SW480 (cell line): ENCODE measurements around the gene WFS1.

Experiments used
- DNase-seq: peaks from one replicate; pipeline ENCODE4 v3.0.0-alpha.2; 2016; ENCODE audit warnings: low spot score

The WFS1 gene

DNA sequence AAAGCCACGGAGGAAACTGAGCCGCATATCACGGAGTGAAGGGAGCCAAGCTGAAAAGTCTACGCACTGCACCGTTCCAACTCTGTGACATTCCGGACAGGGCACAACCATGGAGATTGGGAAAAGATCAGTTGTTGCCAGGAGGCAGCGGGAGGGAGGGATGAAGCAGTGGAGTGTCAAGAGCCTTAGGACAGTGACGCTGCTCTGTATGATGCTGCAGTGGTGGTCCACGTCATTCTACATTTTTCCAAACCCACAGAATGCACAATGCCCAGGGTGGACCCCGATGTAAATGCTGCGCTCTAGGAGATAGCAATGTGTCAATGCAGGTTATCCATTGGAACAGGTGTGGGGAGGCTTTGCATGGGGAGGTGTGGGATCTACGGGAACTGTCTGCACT, 7.5 kb upstream of the WFS1 start:
- no peak for DNase-seq

- no peak for DNase-seq
Observed at GRCh38 chr4:6262847-6263487, 6.7 kb upstream of the WFS1 start.

GRCh38 chr4:6263526-6264224, 6.0 kb upstream of the WFS1 start:
- DNase-seq: peak; percentile 27

- peak; percentile 57 for DNase-seq
Observed at GRCh38 chr4:6264225-6264540, 5.5 kb upstream of the WFS1 start.

DNA sequence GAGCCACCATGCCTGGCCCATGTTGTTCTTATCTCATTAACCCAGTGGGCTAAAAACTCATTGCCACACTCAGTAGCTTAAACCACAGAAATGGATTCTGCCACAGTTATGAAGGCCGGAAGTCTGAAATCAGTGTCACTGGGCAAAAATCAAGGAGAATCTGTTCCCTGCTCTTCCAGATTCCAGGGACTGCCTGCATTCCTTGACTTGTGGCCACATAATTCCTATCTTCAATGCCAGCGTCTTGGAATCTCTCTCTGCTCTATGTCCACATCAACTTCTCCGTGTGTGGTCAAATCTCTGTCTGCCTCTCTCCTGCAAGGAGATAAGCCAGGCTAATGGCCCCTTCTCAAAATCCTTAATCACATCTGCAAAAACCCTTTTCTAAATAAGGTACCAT, 4.1 kb upstream of the WFS1 start:
- DNase-seq: no peak

- DNase-seq: no peak
Observed at GRCh38 chr4:6267573-6267972, 2.1 kb upstream of the WFS1 start.

DNA sequence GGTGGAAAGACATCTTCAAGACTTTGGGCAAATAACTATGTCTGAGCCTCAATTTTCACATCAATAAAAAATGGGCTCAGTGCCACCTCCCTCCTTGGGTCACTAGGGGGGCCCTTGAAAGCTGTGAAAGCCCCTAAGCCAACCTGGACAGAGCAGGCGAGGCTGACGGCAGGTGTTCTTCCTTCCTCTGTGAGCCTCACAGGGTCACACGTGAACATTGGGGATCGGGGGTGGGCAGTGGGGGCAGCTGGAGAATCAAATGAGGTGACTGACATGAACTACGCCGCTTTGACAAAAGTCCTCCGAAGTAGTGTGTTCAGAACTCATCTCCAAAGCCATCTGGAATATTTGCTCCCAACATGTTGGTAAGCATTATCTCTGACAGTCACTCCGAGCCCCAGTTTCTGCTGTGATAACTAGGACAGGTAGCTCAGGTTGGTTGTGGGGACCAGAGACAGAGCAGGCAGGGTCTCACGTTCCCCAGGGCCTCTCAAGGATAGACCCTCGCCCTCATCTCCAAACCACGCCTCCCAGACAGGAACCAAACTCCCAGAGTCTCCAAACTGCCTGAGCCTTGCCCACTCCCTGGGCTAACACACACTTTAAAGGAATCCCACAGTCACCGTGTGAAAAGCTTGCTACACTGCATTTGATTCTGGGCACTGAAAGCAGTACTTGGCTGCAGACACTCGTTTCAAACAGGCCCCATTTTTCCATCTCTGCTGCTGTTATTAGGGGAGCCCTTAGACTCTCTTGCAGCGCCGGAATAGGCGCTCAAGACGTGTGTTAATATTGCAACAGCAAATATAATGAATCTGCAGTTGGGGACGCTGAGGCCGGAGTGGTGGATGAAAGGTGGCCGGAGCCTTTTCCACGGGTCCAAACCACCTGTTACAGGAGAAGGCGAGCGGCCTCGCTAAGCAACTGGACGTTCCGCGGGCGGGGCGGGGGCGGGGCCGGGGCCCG, 717 bp upstream of the WFS1 start:
- DNase-seq: peak; percentile 4

DNA sequence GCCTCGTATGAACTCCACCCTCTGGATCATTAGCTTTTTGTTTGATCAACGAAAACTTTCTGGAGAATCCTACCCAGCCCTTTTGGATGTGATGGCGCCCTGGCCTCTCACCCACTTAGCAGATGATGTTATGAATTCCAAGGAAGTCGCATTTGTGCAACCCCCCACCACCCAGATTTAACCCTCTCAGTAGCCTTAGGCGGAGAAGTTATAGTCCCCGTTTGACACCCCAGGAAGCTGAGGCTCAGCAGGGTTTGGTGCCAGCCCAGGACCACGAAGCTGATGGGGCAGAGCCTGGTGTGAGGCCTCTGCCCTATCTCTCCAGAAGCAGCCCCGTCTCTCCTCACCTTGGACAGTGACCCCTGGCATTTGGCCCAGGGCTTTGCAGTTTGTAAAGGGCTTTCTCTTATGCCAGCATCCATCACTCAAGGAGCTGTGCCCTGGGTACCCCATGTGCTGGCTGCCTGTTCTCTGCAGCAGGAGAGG, 1.0 kb downstream of the WFS1 start:
- DNase-seq: peak; percentile 8

GRCh38 chr4:6271206-6271605, 1.6 kb downstream of the WFS1 start:
- peak; percentile 7 for DNase-seq

- DNase-seq: peak; percentile 56
Observed at GRCh38 chr4:6271701-6272465, 2.2 kb downstream of the WFS1 start.

DNA sequence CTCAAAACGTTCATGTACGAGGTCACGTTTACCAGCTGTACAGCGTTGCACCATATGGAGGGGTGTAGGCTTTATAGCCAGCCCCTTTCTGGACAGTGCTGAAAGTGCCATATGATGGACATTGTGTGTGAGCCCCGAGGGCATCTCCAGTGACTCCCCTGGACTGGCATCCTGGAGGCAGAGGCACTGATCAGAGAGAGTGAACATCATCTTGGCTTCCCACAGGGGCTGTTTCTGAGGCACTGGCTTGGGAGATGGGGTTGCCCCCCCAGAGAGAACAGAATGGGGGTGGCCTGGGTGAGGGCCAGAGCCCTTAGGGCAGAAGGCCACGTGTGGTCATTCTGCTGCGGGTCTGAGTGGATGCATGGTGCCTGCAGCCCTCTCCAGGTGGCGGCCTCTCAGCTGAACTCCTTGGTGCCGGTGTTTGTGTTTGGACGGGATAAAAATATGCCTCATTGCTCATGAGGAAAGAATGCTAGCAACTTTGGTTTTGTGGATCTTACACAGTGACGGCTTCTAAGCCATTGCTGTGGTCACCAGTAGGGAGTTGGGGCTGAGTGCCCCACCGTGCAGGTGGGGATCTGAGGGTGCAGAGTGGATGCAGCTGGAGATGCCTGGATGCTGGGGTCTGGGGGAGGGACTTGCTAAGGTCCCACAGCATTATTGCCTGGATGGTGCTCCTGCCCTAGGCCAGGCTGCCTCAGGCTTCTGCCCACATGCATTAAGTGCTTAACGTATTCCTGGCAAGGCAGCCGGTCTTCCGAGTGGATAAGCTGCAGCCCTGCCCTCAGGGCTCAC, 3.4 kb downstream of the WFS1 start:
- DNase-seq: peak; percentile 64

GRCh38 chr4:6273661-6273990, 4.0 kb downstream of the WFS1 start:
- DNase-seq: peak; percentile 32

DNA sequence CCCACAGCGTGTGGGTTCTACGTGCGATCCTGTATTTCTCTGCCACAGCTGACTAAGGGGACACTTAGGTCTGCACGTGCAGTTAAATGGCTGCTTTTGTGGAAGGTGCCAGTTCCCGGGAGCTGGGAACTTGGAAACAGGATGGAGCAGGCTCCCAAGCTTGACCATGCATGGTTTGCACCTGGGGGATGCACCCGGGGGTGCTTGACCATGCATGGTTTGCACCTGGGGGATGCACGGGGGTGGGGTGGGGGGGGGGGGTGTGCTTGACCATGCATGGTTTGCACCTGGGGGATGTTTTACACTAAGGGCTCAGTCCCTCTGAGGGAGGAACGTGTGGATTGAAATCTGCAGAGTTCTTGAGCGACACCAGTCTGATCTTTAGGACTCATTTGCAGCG, 5.7 kb downstream of the WFS1 start:
- DNase-seq: no peak

GRCh38 chr4:6275898-6276806, 6.5 kb downstream of the WFS1 start:
- no peak for DNase-seq

GRCh38 chr4:6277139-6277802, 7.6 kb downstream of the WFS1 start:
- DNase-seq: no peak

GRCh38 chr4:6277935-6278800, 8.5 kb downstream of the WFS1 start:
- DNase-seq: no peak

DNA sequence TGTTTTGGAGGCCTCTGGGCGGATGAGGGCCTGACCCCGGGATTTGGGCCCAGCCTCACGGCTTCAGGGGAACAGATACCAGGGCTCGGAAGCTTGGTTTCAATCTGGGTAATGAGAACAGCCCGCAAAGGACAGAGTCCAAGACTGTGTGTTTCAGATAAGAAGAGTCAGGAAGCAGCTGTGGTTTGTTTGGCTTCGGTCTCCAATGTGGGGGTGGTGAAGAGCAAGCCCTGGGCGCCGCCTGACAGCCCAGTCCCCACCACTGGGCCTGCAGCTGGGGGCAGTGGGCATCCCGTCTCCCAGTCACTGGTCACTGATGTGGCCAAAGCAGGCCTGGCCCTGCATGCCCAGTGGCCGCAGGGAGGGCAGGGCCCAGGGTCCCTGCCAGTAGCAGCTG, 9.1 kb downstream of the WFS1 start:
- no peak for DNase-seq

DNA sequence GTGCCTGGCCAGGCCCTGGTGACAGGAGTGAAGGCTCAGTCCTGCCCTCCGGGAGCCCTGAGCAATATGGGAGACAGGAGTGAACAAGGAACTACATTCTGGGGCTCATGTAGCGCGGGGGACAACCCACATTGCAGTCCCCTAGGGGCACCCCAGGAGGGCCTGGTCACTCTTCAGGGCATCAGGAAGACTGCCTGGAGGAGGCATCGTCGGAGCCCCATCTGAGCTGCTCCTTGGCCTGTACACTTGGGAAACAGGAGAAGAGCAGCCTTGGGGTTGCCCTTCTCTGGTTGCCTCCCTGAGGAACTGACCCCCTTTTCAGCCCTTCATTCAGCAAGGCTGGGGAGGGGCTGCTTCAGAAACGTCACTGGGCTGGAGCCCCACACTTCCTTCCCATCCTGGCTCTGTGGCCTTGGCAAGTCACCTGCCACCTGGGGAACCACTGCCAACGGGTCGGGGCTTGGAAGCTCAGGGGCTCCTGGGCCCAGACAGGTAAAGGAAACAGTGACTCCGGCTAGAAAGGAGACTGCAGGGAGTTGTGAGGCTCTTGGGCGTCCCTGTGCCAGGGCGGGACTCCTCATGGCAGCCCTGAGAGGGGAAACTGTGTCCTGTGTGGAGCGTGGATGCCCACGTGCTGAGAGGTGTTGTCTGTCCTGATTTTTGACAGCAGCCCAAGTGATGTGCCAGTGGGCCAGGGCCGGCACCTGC, 10.1 kb downstream of the WFS1 start:
- DNase-seq: no peak
